Left ventricle myocardium inferior (tissue), 1 donor: ENCODE results near the gene TPPP3. TPM values are rescaled to one million over a fixed set of nuclear protein-coding genes. Genes with fewer than 3 reads are reported as not detected.
A peak's percentile ranks its signal among the peaks of the same experiment; 100 is the strongest.
"Not testable (repeated sequence)": the region's sequence is repeated elsewhere in the genome, so short reads cannot be mapped to it uniquely, and the experiment has no call there.

Experiments used
- DNase-seq: peaks from one replicate; pipeline ENCODE4 v3.0.0-alpha.2; 2020
- H3K27ac ChIP-seq: fragments of 200-600 bp; replicated peaks from 2 replicates; pipeline ENCODE4 v1.8.0; 2021
- H3K27me3 ChIP-seq: fragments of 200-600 bp; 2 replicates; pipeline ENCODE4 v1.8.0; 2021; ENCODE audit warnings: low read depth
- H3K36me3 ChIP-seq: fragments of 200-600 bp; 2 replicates; pipeline ENCODE4 v1.8.0; 2021
- H3K4me1 ChIP-seq: fragments of 200-600 bp; 2 replicates; pipeline ENCODE4 v1.8.0; 2021
- H3K4me3 ChIP-seq: fragments of 200-600 bp; 2 replicates; pipeline ENCODE4 v1.8.0; 2021; ENCODE audit warnings: mild to moderate bottlenecking, moderate library complexity
- H3K9me3 ChIP-seq: fragments of 200-600 bp; replicated peaks from 2 replicates; pipeline ENCODE4 v1.8.0; 2021
- CTCF ChIP-seq: fragments of 200-600 bp; IDR thresholded peaks from 2 replicates; pipeline ENCODE4 v1.8.0; 2021; ENCODE audit warnings: antibody characterized with exemption, mild to moderate bottlenecking, borderline replicate concordance
- intact Hi-C: fragments of 100-400 bp; cut with micrococcal nuclease; formaldehyde crosslinking; loops from one replicate; pipeline ENCODE4 v1.11.0; 2022
- total RNA-seq: library from RNA; stranded (reverse); fragmentation: NEBNext Ultra II Directional; extraction: Animal tissue kit (Norgen Biotek cat#: 25700); gene quantifications from one replicate; pipeline ENCODE4 v1.2.1, GENCODE V29; 2021
- donor health status: DM: no; HTN: yes; CAD: no; lungs with severe emphysema.

TPPP3 gene
- total RNA-seq, 1 donor from 2014 or later: 15.5 TPM

GRCh38 chr16:67370661-67371060 lies 22.6 kb downstream of the TPPP3 start:
- H3K27me3 ChIP-seq: peaks cover 11% of the 10 kb centered on the region
- TF ChIP-seq CTCF: no peak
- intact Hi-C loops: no loop called here
- no peak overlapping the region for H3K4me3 ChIP-seq
- H3K36me3 ChIP-seq: no peaks in the 10 kb centered on the region
- H3K27ac ChIP-seq: no peak overlapping the region
- DNase-seq: no peak
- no peaks in the 10 kb centered on the region for H3K4me1 ChIP-seq
- no peaks in the 10 kb centered on the region for H3K9me3 ChIP-seq

GRCh38 chr16:67364600-67365235 lies 28.6 kb downstream of the TPPP3 start:
- Histone ChIP-seq H3K27ac (peak overlapping the region; percentile 38), H3K27me3 (no peaks in the 10 kb centered on the region), H3K9me3 (no peaks in the 10 kb centered on the region), H3K36me3 (no peaks in the 10 kb centered on the region), H3K4me1 (no peaks in the 10 kb centered on the region), H3K4me3 (no peak overlapping the region)
- intact Hi-C loops: no loop called here
- DNase-seq: no peak
- TF ChIP-seq CTCF: no peak

GRCh38 chr16:67361038-67361437 lies 32.3 kb downstream of the TPPP3 start:
- Histone ChIP-seq H3K4me3 (no peak overlapping the region), H3K27me3 (no peaks in the 10 kb centered on the region), H3K36me3 (no peaks in the 10 kb centered on the region), H3K9me3 (no peaks in the 10 kb centered on the region), H3K4me1 (no peaks in the 10 kb centered on the region), H3K27ac (no peak overlapping the region)
- TF ChIP-seq CTCF: no peak
- intact Hi-C loops: no loop called here
- no peak for DNase-seq

GRCh38 chr16:67359540-67360269 lies 33.6 kb downstream of the TPPP3 start:
- H3K27me3 ChIP-seq, H3K36me3 ChIP-seq, H3K4me1 ChIP-seq, H3K4me3 ChIP-seq, DNase-seq, H3K27ac ChIP-seq, H3K9me3 ChIP-seq, intact Hi-C loops: not testable (repeated sequence)

GRCh38 chr16:67357561-67357960 lies 35.7 kb downstream of the TPPP3 start:
- Histone ChIP-seq H3K4me1 (no peaks in the 10 kb centered on the region), H3K9me3 (no peaks in the 10 kb centered on the region), H3K36me3 (no peaks in the 10 kb centered on the region), H3K27me3 (peaks cover 3% of the 10 kb centered on the region), H3K4me3 (no peak overlapping the region), H3K27ac (no peak overlapping the region)
- no peak for TF ChIP-seq CTCF
- DNase-seq: no peak
- intact Hi-C loops: no loop called here

- Histone ChIP-seq H3K4me3 (no peak overlapping the region), H3K9me3 (no peaks in the 10 kb centered on the region), H3K36me3 (no peaks in the 10 kb centered on the region), H3K4me1 (no peaks in the 10 kb centered on the region), H3K27me3 (peaks cover 3% of the 10 kb centered on the region), H3K27ac (no peak overlapping the region)
- DNase-seq: no peak
- intact Hi-C loops: no loop called here
- no peak for TF ChIP-seq CTCF
Observed at GRCh38 chr16:67356396-67356795, 36.9 kb downstream of the TPPP3 start.

- H3K36me3 ChIP-seq, H3K4me3 ChIP-seq, intact Hi-C loops, DNase-seq, H3K27me3 ChIP-seq, H3K9me3 ChIP-seq, H3K4me1 ChIP-seq, H3K27ac ChIP-seq: not testable (repeated sequence)
Observed at GRCh38 chr16:67352463-67352862, 40.8 kb downstream of the TPPP3 start.
